Bladder microvascular endothelial cell (primary cell): ENCODE results near the gene SELENOF. TPM values are rescaled to one million over a fixed set of nuclear protein-coding genes. Genes with fewer than 3 reads are reported as not detected.

Experiments used
- total RNA-seq: library from RNA; depleted of rRNA; stranded (reverse); fragments of >200 nt; gene quantifications from 2 replicates; pipeline ENCODE4 v1.2.3, GENCODE V29; 2014

SELENOF gene
- total RNA-seq, result 120 and 170 TPM in 2 replicates

GRCh38 chr1:86913896-86914600 is at the start of gene SELENOF:
Gene SELENOF (minus strand): TSS chr1:86914126. CDS start chr1:86914111, 15 bp downstream.

GRCh38 chr1:86914601-86914997 is 673 bp upstream of the SELENOF start, which contains the start of gene HS2ST1:
Gene HS2ST1 (plus strand): TSS chr1:86914635.

Other genes starting within 250 kb of the SELENOF start
- 35.0 and 62.8 TPM in 2 replicates for gene SH3GLB1, start 209.6 kb downstream of the SELENOF start, total RNA-seq
- gene HS2ST1, start 509 bp upstream of the SELENOF start, total RNA-seq, result 12.5 and 18.7 TPM in 2 replicates